ENCODE data around the gene BICDL2.
"Not testable (repeated sequence)": the region's sequence is repeated elsewhere in the genome, so short reads cannot be mapped to it uniquely, and the experiment has no call there.

The BICDL2 gene, protein sequence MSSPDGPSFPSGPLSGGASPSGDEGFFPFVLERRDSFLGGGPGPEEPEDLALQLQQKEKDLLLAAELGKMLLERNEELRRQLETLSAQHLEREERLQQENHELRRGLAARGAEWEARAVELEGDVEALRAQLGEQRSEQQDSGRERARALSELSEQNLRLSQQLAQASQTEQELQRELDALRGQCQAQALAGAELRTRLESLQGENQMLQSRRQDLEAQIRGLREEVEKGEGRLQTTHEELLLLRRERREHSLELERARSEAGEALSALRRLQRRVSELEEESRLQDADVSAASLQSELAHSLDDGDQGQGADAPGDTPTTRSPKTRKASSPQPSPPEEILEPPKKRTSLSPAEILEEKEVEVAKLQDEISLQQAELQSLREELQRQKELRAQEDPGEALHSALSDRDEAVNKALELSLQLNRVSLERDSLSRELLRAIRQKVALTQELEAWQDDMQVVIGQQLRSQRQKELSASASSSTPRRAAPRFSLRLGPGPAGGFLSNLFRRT

DNA sequence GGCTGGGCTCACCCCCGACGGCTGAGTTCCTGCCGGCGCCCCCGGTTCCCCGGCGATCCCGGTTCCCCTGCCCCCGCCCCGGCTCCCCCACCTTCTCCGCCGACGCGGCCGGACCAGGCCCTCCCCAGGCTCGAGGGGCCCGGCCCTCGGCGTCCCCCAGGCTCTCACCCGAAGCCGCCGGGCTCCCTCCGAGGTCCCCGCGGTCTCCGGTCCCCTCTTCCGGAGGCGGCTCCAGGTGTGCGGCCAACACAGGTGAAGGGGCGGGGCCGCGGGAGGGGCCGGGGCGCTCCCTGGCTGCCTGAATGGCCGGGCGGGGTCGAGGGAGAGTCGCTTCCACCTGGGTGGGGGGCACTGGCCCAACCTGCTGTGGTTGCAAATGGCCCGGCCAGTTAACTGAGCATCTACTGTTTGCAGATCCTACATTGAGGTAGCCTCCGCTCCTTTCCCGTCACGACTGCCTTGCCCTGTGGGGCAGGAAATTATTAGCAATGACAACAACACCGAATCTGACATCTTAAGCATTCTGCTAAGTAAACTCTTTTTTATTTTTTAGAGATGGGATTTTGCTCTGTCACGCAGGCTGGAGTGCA, at the start of gene BICDL2:
BICDL2 (minus strand) TSS at position 219 of the 590 bp plus-strand sequence. CDS start 1,448 bp downstream, outside the sequence.
- no peak for DNase-seq

GRCh38 chr16:3085868-3086595, 49.3 kb upstream of the BICDL2 start:
- no peak for DNase-seq

DNA sequence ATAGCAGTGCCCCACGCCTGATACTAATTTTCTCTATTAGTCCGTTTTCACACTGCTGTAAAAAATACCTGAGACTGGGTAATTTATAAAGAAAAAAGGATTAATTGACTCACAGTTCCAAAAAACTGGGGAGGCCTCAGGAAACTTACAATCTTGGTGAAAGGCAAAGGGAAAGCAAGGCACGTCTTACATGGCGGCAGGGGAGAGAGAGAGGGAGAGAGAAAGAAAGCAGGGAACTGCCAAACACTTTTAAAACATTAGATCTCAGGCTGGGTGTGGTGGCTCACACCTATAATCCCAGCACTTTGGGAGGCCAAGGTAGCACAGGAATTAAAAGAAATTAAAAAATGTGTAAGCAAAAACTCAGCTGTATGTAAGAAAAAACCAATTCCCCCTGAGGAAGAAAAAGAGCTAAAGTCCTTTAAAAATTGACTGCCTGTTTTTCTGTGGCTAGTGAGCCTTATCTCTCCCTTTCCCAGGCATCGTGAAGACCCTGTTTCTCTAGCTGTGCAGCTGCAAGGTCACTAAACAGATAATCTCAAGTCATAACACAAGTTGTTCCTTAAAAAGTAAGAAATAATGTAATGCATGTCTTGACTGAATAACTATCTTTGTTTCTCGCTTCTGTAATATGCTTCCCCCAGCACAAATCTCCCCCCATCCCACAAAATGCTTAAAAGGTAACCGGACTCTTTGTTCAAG, 48.4 kb upstream of the BICDL2 start:
- DNase-seq: no peak

- DNase-seq: no peak
These were observed 47.7 kb upstream of the BICDL2 start for GRCh38 chr16:3084491-3084890.

- DNase-seq: not testable (repeated sequence)
These were observed 46.7 kb upstream of the BICDL2 start for GRCh38 chr16:3083408-3083807.

GRCh38 chr16:3081957-3082356, 45.2 kb upstream of the BICDL2 start:
- DNase-seq: not testable (repeated sequence)

DNA sequence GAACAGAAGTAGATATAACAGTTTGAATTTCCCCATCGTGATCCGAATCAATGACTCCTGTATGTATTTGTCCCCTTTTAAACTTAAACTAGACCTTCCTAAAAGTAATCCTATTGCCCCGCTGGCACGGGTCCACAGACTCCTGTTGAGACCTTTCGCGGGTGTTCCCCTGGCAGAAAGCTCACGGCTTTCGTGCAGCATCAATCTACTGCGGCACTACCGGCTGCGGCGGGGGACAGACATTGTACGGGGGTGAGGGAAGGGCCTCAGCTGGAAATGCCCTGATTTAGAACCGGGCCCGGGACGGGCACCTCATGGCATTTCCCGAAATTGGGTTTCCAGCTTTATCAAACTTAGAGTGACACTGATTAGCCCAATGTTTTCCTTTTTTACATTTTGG, 43.3 kb upstream of the BICDL2 start:
- no peak for DNase-seq

DNA sequence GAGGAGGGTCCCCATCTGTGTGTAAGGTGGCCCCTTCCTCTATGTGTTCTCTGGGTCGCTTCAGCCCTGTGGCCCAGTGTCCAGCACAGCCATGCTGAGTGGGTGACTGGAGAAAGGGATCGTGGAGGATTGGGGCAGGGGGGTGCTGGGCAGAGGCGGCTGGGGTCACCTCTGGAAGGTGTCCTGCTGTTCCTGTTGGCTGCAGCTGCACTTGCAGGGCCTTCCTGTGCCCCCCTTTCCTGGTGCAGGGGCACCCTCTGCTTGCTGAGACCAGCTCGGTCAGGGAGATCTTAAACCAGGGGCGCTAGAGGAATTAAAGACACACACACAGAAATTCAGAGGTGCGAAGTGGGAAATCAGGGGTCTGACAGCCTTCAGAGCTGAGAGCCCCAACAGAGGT, 39.8 kb upstream of the BICDL2 start:
- DNase-seq: no peak

DNA sequence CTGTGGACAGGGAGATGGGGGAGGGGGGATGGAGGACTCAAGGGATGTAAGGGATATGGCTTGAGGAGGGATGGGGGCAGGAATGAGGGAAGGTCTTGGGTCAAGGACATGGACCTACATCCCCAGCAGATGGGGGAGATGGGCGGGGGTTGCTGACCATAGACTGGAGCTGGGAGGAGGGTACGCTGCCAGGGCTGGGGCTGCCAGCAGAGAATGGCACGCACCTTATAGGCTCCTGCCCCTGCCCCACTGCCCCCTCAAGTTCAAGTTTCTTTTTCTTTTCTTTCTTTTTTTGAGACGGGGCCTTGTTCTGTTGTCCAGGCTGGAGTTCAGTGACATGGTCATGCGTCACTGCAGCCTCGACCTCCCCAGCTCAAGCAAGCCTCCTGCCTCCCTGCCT, 39.2 kb upstream of the BICDL2 start:
- not testable (repeated sequence) for DNase-seq

GRCh38 chr16:3075523-3075915, 38.8 kb upstream of the BICDL2 start:
- DNase-seq: no peak

GRCh38 chr16:3074860-3075522, 38.2 kb upstream of the BICDL2 start:
- DNase-seq: peak; percentile 86

DNA sequence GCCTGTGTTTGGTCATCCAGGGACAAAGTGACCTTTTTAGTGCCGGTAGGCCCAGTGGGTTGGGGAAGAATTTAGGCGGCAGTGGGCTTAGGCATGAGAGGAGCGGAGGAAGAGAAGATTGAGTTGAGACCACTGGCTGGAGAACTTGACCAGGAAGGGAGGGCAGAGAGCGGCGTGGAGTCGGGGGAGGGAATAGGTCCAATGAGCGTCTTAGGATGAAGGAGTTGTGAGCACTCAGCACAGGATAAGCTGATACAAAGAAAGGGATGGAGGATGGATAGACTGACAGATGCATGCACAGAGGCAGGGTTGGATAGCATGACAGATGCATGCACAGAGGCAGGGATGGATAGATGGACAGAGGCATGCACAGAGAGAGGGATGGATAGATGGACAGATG, 36.7 kb upstream of the BICDL2 start:
- DNase-seq: no peak

GRCh38 chr16:3072576-3073263, 36.0 kb upstream of the BICDL2 start:
- not testable (repeated sequence) for DNase-seq

GRCh38 chr16:3072148-3072547, 35.4 kb upstream of the BICDL2 start:
- DNase-seq: not testable (repeated sequence)

GRCh38 chr16:3071655-3072054, 34.9 kb upstream of the BICDL2 start:
- DNase-seq: no peak

DNA sequence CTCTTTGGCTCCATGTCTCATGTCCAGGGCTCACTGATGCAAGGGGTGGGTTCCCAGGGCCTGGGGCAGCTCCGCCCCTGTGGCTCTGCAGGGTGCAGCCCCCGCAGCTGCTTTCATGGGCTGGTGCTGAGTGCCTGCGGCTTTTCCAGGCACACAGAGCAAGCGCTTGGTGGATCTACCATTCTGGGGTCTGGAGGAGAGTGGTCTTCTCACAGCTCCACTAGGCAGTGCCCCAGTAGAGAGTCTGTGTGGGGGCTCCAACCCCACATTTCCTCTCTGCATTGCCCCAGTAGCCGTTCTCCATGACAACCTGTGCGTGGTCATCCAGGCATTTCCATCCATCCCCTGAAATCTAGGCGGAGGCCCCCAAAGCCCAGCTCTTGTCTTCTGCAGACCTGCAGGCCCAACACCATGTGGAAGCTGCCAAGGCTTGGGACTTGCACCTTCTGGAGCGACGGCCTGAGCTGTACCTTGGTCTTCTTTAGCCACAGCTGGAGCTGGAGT, 33.9 kb upstream of the BICDL2 start:
- peak; percentile 33 for DNase-seq

GRCh38 chr16:3069146-3069545, 32.4 kb upstream of the BICDL2 start:
- DNase-seq: not testable (repeated sequence)

GRCh38 chr16:3068487-3068886, 31.7 kb upstream of the BICDL2 start:
- DNase-seq: peak; percentile 20

GRCh38 chr16:3066440-3066748, 29.6 kb upstream of the BICDL2 start:
- no peak for DNase-seq

DNA sequence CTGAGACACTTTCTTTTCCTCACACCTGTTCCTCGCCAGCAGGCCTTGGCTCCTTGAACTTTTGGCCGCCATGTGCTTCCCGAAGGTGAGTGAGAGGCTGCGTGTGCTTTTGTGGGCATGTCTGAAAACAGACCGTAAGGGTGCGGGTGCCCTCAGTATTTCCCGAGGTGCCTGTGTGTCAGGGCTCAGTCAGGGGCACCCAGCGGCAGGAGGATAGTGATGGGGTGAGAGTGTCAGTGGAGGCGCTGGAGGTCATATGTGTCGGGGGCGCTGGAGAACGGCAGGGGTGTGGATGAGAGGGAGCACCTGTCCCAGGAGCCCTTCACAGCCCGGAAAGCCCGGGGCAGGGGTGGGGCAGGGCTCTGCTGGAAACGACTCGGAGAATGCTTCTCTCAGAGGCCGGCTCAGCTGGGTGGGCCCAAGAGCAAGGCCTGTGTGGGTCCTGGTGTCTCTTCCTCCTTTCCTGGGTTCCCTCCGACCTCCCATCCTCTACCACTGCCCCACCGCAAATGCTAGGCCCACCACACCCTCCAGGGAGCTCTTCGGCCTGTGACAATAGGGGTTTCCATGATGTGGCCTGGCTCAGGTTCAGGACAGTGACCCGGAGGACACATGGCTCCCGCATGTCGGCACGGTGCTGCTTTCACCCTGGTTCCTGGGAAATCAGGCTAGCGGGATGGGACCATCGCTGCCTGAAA, 29.1 kb upstream of the BICDL2 start:
- no peak for DNase-seq

Data from CD4-positive, alpha-beta T cell treated with Interleukin-15 for 1 hour (primary cell).